HCT116 (cell line): Measurements from ENCODE around the gene PPP1R3G. TPM values are rescaled to one million over a fixed set of nuclear protein-coding genes. Genes with fewer than 3 reads are reported as not detected.

Experiments used
- ATAC-seq: fragments of 200-7000 bp; cut with Tn5 transposase; 2 replicates; pipeline ENCODE4 v1.9.1; 2020; ENCODE audit warnings: mild to moderate bottlenecking, moderate library complexity
- BruUV-seq: library from RNA; stranded (reverse); fragments of 400-500 nt; replicated peaks from 2 replicates; lab custom pipeline; 2021; lab: Mats Ljungman, UMichigan
- CTCF ChIA-PET: fragments of 300-600 bp; sonication (Branson Sonifier 250); formaldehyde crosslinking; loops from one replicate; lab custom pipeline; 2021; ENCODE audit warnings: antibody characterized with exemption; lab: Charles Lee
- POLR2A ChIA-PET: fragments of 300-600, 350-600 bp; sonication (Branson Sonifier 250); formaldehyde crosslinking; loops from one replicate; lab custom pipeline; 2021; ENCODE audit warnings: antibody characterized with exemption; lab: Charles Lee
- RAD21 ChIA-PET, 2 experiments: fragments of 300-600 bp; sonication (Branson Sonifier 250); formaldehyde crosslinking; loops; one replicate each; lab custom pipeline; 2023; ENCODE audit warnings: low total read pairs in 2 of 2; ENCODE audit not compliant: uncharacterized antibody in 2 of 2, unreplicated experiment in 2 of 2, low non-redundant PET in 1 of 2; lab: Charles Lee
- DNase-seq: peaks from one replicate; pipeline ENCODE4 v3.0.0-alpha.2; 2010; ENCODE audit warnings: low read depth, low spot score
- H2AFZ ChIP-seq: fragments of 200-600 bp; shearing (Covaris generic), sonication (generic); 2 replicates; pipeline ENCODE4 v1.6.1; 2017; ENCODE audit warnings: low read depth, mixed run types, mixed read lengths, antibody characterized with exemption, low read length; ENCODE audit not compliant: poor library complexity, severe bottlenecking
- H3K27ac ChIP-seq: 2 replicates; pipeline ENCODE4 v1.5.1; 2012; ENCODE audit warnings: low read depth, low read length
- H3K27me3 ChIP-seq: fragments of 200-600 bp; sonication (generic); 2 replicates; pipeline ENCODE4 v1.6.1; 2016; ENCODE audit warnings: mixed run types, low read length, mixed read lengths; ENCODE audit not compliant: insufficient read depth
- H3K36me3 ChIP-seq, 2 experiments: fragments of 200-500 bp in 1 of 2; fragments of 200-600 bp in 1 of 2; sonication (Bioruptor generic) in 1 of 2; sonication (generic) in 1 of 2; 2 replicates each; pipeline versions ENCODE4 v1.5.1 to v1.6.1; 2014 to 2016; ENCODE audit warnings: low read length in 2 of 2, inconsistent platforms in 1 of 2, mixed read lengths in 1 of 2, mixed run types in 1 of 2; ENCODE audit not compliant: insufficient read depth in 2 of 2, control insufficient read depth in 1 of 2
- H3K4me1 ChIP-seq, 2 experiments: fragments of 200-600 bp in 1 of 2; sonication (generic) in 1 of 2; 2 replicates each; pipeline versions ENCODE4 v1.5.1 to v1.6.1; 2012 to 2017; ENCODE audit warnings: low read length in 2 of 2, inconsistent platforms in 1 of 2, mild to moderate bottlenecking in 1 of 2, mixed read lengths in 1 of 2, mixed run types in 1 of 2, moderate library complexity in 1 of 2; ENCODE audit not compliant: insufficient read depth in 2 of 2, control insufficient read depth in 1 of 2
- H3K4me2 ChIP-seq: fragments of 200-600 bp; sonication (generic); 2 replicates; pipeline ENCODE4 v1.6.1; 2017; ENCODE audit warnings: mixed run types, low read length, mixed read lengths
- H3K4me3 ChIP-seq, 2 experiments: fragments of 200-600 bp in 1 of 2; sonication (generic) in 1 of 2; replicated peaks in 1 of 2; 2 replicates each; pipeline ENCODE4 v1.5.1; 2011 to 2016; ENCODE audit warnings: low read length in 2 of 2, control low read depth in 1 of 2, low read depth in 1 of 2, mild to moderate bottlenecking in 1 of 2, mixed read lengths in 1 of 2, mixed run types in 1 of 2
- H3K79me2 ChIP-seq: fragments of 200-600 bp; sonication (generic); 2 replicates; pipeline ENCODE4 v1.6.1; 2017; ENCODE audit warnings: mild to moderate bottlenecking, mixed run types, low read length, moderate library complexity, mixed read lengths; ENCODE audit not compliant: insufficient read depth
- H3K9ac ChIP-seq: fragments of 200-600 bp; sonication (generic); 2 replicates; pipeline ENCODE4 v1.6.1; 2016; ENCODE audit warnings: low read length, mixed read lengths
- H3K9me2 ChIP-seq: fragments of 200-600 bp; sonication (generic), shearing (Covaris generic); 2 replicates; pipeline ENCODE4 v1.6.1; 2017; ENCODE audit warnings: mixed run types, mild to moderate bottlenecking, moderate library complexity; ENCODE audit not compliant: insufficient read depth
- H3K9me3 ChIP-seq, 2 experiments: fragments of 200-500 bp in 1 of 2; fragments of 200-600 bp in 1 of 2; sonication (Bioruptor generic) in 1 of 2; sonication (generic) in 1 of 2; 2 replicates each; pipeline ENCODE4 v1.6.1; 2014 to 2017; ENCODE audit warnings: low read length in 2 of 2, mixed read lengths in 2 of 2, inconsistent platforms in 1 of 2, low read depth in 1 of 2, mild to moderate bottlenecking in 1 of 2, mixed run types in 1 of 2, moderate library complexity in 1 of 2; ENCODE audit not compliant: control insufficient read depth in 1 of 2, insufficient read depth in 1 of 2
- H4K20me1 ChIP-seq: fragments of 200-600 bp; sonication (generic), shearing (Covaris generic); 2 replicates; pipeline ENCODE4 v1.6.1; 2017; ENCODE audit warnings: mixed run types, mild to moderate bottlenecking, moderate library complexity; ENCODE audit not compliant: insufficient read depth
- EGR1 ChIP-seq: IDR thresholded peaks from 2 replicates; pipeline ENCODE4 v1.6.1; 2012; ENCODE audit warnings: low read depth
- ELF1 ChIP-seq: IDR thresholded peaks from 2 replicates; pipeline ENCODE4 v1.6.1; 2012; ENCODE audit warnings: low read depth, borderline replicate concordance
- FOSL1 ChIP-seq: IDR thresholded peaks from 2 replicates; pipeline ENCODE4 v1.6.1; 2012; ENCODE audit warnings: low read depth
- RAD21 ChIP-seq: IDR thresholded peaks from 2 replicates; pipeline ENCODE4 v1.6.1; 2012; ENCODE audit warnings: low read depth, mild to moderate bottlenecking
- REST ChIP-seq: IDR thresholded peaks from 2 replicates; pipeline ENCODE4 v1.6.1; 2012; ENCODE audit warnings: low read depth
- SIN3A ChIP-seq: IDR thresholded peaks from 2 replicates; pipeline ENCODE4 v1.6.1; 2012; ENCODE audit warnings: low read depth
- SP1 ChIP-seq: IDR thresholded peaks from 2 replicates; pipeline ENCODE4 v1.6.1; 2012; ENCODE audit warnings: low read depth
- SRF ChIP-seq: IDR thresholded peaks from 2 replicates; pipeline ENCODE4 v1.6.1; 2012; ENCODE audit warnings: low read depth
- ZBTB33 ChIP-seq: IDR thresholded peaks from 2 replicates; pipeline ENCODE4 v1.6.1; 2011; ENCODE audit warnings: mild to moderate bottlenecking, low read length, moderate library complexity; ENCODE audit not compliant: insufficient replicate concordance; ENCODE audit errors: extremely low read depth
- ZFX ChIP-seq: fragments of 450-650 bp; IDR thresholded peaks from 2 replicates; pipeline ENCODE4 v1.6.1; 2017
- intact Hi-C: fragments of 100-400 bp; cut with micrococcal nuclease; formaldehyde crosslinking; loops from 2 replicates; pipeline ENCODE4 v1.10.0; 2022
- total RNA-seq: library from RNA; stranded (reverse); gene quantifications from one replicate; pipeline ENCODE4 v1.2.1, GENCODE V29; 2021; ENCODE audit not compliant: unreplicated experiment

PPP1R3G gene
- total RNA-seq, 1 experiment from 2014 or later: 0.27 TPM

GRCh38 chr6:5088780-5089179, 3.6 kb downstream of the PPP1R3G start:
- TF ChIP-seq ZFX (no peak), FOSL1 (no peak), SP1 (no peak), ZBTB33 (no peak), SRF (no peak), RAD21 (no peak), REST (no peak), SIN3A (no peak), EGR1 (no peak), ELF1 (no peak)
- no peaks in the 10 kb centered on the region for H3K9me2 ChIP-seq
- CTCF ChIA-PET: no interaction called here
- DNase-seq: no peak
- POLR2A ChIA-PET: no interaction called here
- no peak overlapping the region for H3K27ac ChIP-seq
- H3K4me1 ChIP-seq: peaks cover 2 to 10% of the 10 kb centered on the region in 2 experiments; a peak in 1 of 4 replicates
- H3K4me3 ChIP-seq: no peak overlapping the region
- no TSS peak for BruUV-seq
- H3K36me3 ChIP-seq: no peaks in the 10 kb centered on the region
- no peak for ATAC-seq
- no peak overlapping the region for H2AFZ ChIP-seq
- H3K9me3 ChIP-seq: no peaks in the 10 kb centered on the region
- intact Hi-C loops: no loop called here
- H3K9ac ChIP-seq: no peak overlapping the region
- H4K20me1 ChIP-seq: no peaks in the 10 kb centered on the region
- H3K27me3 ChIP-seq: no peaks in the 10 kb centered on the region
- no peak overlapping the region for H3K4me2 ChIP-seq
- RAD21 ChIA-PET: no interaction called here
- H3K79me2 ChIP-seq: no peaks in the 10 kb centered on the region
